ENCODE data around the gene MTARC1. TPM values are rescaled to one million over a fixed set of nuclear protein-coding genes. Genes with fewer than 3 reads are reported as not detected.
A peak's percentile ranks its signal among the peaks of the same experiment; 100 is the strongest.

Gene MTARC1
- polyA plus RNA-seq, 1 experiment, result 2.6 TPM

DNA sequence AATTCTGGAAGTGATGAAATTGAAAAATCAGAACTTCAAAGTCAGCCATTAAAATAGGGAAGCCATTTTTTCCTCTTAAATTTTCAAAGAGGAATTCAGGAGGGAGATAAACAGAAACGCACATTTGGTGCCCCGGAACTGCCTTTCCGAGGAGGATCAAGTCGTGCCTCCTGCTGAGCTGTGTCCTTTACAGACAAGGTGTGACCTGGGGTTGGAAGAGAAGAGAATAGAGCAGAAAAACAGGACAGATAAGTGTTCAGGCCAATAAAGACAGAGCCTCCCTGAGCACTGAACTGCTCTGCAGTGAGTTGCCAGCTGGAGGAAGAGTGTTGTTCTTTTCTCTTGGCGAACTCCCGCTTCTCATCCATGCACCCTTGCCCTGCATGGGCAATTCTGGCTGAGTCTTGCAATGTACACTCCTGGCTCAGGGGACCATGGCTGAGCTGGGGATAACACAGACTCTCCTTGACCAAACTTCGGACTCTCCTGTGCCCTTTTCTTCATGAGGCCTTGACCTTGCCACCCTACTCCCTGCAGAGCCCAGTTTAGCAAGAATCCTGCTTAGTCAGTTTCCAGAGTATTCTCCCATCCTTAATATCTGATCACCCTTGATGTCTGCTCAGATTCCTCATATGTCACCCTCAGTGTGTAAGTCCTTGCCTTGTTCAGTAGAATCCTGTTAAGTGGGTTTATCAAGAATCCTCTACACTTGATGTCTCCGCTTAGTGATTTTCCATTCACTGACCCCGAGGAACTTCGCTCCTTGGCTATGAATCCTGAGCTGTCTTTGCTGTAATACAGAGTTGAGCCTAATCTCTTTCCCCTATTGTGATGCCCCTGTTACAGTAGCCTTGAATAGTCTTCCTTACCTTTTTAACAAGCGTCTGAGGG, 1.3 kb upstream of the MTARC1 start:
- DNase-seq (ENCODE audit: low read depth, low spot score), result no peak
- H3K4me3 ChIP-seq (ENCODE audit: low read depth, low read length), result no peak overlapping the region
- TF ChIP-seq CTCF (IDR thresholded peaks at IDR 0.05; ENCODE audit: low read depth, low read length), result no peak
- H3K9me3 ChIP-seq (ENCODE audit: control insufficient read depth, insufficient read depth, low read length), result no peaks in the 10 kb centered on the region
- H3K27me3 ChIP-seq (ENCODE audit: control insufficient read depth, insufficient read depth, low read length), result no peaks in the 10 kb centered on the region
- ChIA-PET POLR2A (no interaction called here), CTCF (interaction anchor here (1.0 to 6.8 kb wide), 3 partner anchors 9 to 52 kb away, joined by 3 to 56 read pairs (median 14); no protein-coding TSS in a partner anchor)
- no peak overlapping the region for H3K27ac ChIP-seq (ENCODE audit: low read depth, low read length)

- Histone ChIP-seq H3K9me3 (ENCODE audit: control insufficient read depth, insufficient read depth, low read length) (no peaks in the 10 kb centered on the region), H3K27me3 (ENCODE audit: control insufficient read depth, insufficient read depth, low read length) (no peaks in the 10 kb centered on the region), H3K27ac (ENCODE audit: low read depth, low read length) (no peak overlapping the region), H3K4me3 (ENCODE audit: low read depth, low read length) (no peak overlapping the region)
- TF ChIP-seq CTCF (IDR thresholded peaks at IDR 0.05; ENCODE audit: low read depth, low read length), result no peak
- ChIA-PET POLR2A (interaction anchor here (0.7 to 0.8 kb wide), 2 partner anchors 24 to 177 kb away, joined by 3 to 4 read pairs; no protein-coding TSS in a partner anchor), CTCF (interaction anchor here (1.0 to 6.8 kb wide), 3 partner anchors 10 to 53 kb away, joined by 3 to 56 read pairs (median 16); no protein-coding TSS in a partner anchor)
- DNase-seq (ENCODE audit: low read depth, low spot score), result no peak
Measured at GRCh38 chr1:220786057-220786336, 716 bp upstream of the MTARC1 start.

GRCh38 chr1:220787069-220787619, 431 bp downstream of the MTARC1 start:
- ChIA-PET POLR2A (no interaction called here), CTCF (interaction anchor here (3.0 to 6.8 kb wide), 3 partner anchors 11 to 54 kb away, joined by 15 to 56 read pairs (median 16); no protein-coding TSS in a partner anchor)
- Histone ChIP-seq H3K9me3 (ENCODE audit: control insufficient read depth, insufficient read depth, low read length) (no peaks in the 10 kb centered on the region), H3K27ac (ENCODE audit: low read depth, low read length) (no peak overlapping the region), H3K4me3 (ENCODE audit: low read depth, low read length) (peak overlapping the region; percentile 52), H3K27me3 (ENCODE audit: control insufficient read depth, insufficient read depth, low read length) (no peaks in the 10 kb centered on the region)
- no peak for TF ChIP-seq CTCF (IDR thresholded peaks at IDR 0.05; ENCODE audit: low read depth, low read length)
- no peak for DNase-seq (ENCODE audit: low read depth, low spot score)

DNA sequence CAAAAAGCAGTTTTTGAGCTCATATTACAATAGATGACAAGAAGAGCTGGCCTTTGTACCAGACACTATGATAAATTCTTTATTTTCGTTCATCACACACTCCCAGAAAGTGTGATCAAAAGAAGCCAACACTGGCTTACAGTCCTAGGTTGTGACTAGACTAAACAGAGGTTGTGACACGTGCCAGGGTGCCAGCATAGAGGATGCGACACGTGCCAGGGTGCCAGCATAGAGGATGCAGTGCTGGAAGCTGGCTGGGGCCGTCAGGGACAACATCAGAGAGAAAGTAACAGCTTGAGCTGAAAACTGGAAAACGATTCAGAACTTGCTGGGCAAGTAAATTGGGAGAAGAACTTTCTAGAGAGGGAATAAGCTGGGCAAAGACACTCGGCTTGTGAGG, 2.2 kb downstream of the MTARC1 start:
- Histone ChIP-seq H3K4me3 (ENCODE audit: low read depth, low read length) (no peak overlapping the region), H3K9me3 (ENCODE audit: control insufficient read depth, insufficient read depth, low read length) (no peaks in the 10 kb centered on the region), H3K27ac (ENCODE audit: low read depth, low read length) (no peak overlapping the region), H3K27me3 (ENCODE audit: control insufficient read depth, insufficient read depth, low read length) (no peaks in the 10 kb centered on the region)
- ChIA-PET POLR2A (no interaction called here), CTCF (interaction anchor here (0.7 to 6.8 kb wide), 4 partner anchors 13 to 982 kb away, joined by 3 to 56 read pairs (median 10); no protein-coding TSS in a partner anchor)
- no peak for DNase-seq (ENCODE audit: low read depth, low spot score)
- TF ChIP-seq CTCF (IDR thresholded peaks at IDR 0.05; ENCODE audit: low read depth, low read length), result no peak

Measured in AG04450 (cell line).